AG04449 (cell line): ENCODE measurements around the gene SLC15A3.

ENCODE experiments used
- CTCF ChIA-PET: fragments of 350-600 bp; formaldehyde crosslinking; extraction: SDS; loops from one replicate; lab custom pipeline; 2021; ENCODE audit warnings: antibody characterized with exemption; lab: Yijun Ruan, JAX
- POLR2A ChIA-PET: fragments of 400-600, 350-600 bp; formaldehyde crosslinking; extraction: SDS; loops from one replicate; lab custom pipeline; 2020; ENCODE audit warnings: antibody characterized with exemption, inconsistent platforms; lab: Yijun Ruan, JAX
- DNase-seq: peaks from one replicate; pipeline ENCODE4 v3.0.0-alpha.2; 2010; ENCODE audit warnings: low read depth, low spot score
- H3K4me3 ChIP-seq: 2 replicates; pipeline ENCODE4 v1.5.1; 2011; ENCODE audit warnings: low read depth, mild to moderate bottlenecking, control low read depth, low read length
- CTCF ChIP-seq: IDR thresholded peaks from one replicate; pipeline ENCODE4 v1.5.1; 2011; ENCODE audit warnings: mild to moderate bottlenecking, moderate library complexity, low read length, control low read depth, inconsistent platforms; ENCODE audit not compliant: insufficient read depth; ENCODE audit errors: missing control alignments

The SLC15A3 gene

GRCh38 chr11:60992842-60993409 is 41.0 kb upstream of the SLC15A3 start:
- DNase-seq: no peak
- H3K4me3 ChIP-seq: no peak overlapping the region
- ChIA-PET CTCF (no interaction called here), POLR2A (no interaction called here)
- TF ChIP-seq CTCF: no peak

- no peak for DNase-seq
- ChIA-PET CTCF (interaction anchor here (0.7 kb wide), 1 partner anchor 168 kb away, joined by 4 read pairs; no protein-coding TSS in a partner anchor), POLR2A (no interaction called here)
- no peak overlapping the region for H3K4me3 ChIP-seq
- no peak for TF ChIP-seq CTCF
These were observed 39.5 kb upstream of the SLC15A3 start for GRCh38 chr11:60991457-60991856.

- TF ChIP-seq CTCF: no peak
- ChIA-PET POLR2A (no interaction called here), CTCF (interaction anchor here (0.9 kb wide), 1 partner anchor 198 kb away, joined by 3 read pairs; no protein-coding TSS in a partner anchor)
- H3K4me3 ChIP-seq: no peak overlapping the region
- DNase-seq: no peak
These were observed 37.2 kb upstream of the SLC15A3 start for GRCh38 chr11:60989093-60989650.

- DNase-seq: no peak
- ChIA-PET POLR2A (no interaction called here), CTCF (interaction anchor here (0.9 kb wide), 1 partner anchor 198 kb away, joined by 3 read pairs; no protein-coding TSS in a partner anchor)
- H3K4me3 ChIP-seq: no peak overlapping the region
- TF ChIP-seq CTCF: no peak
These were observed 36.7 kb upstream of the SLC15A3 start for GRCh38 chr11:60988658-60989057.

- POLR2A ChIA-PET: no interaction called here
- H3K4me3 ChIP-seq: no peak overlapping the region
- CTCF ChIA-PET: no interaction called here
- no peak for TF ChIP-seq CTCF
- DNase-seq: no peak
These were observed 35.8 kb upstream of the SLC15A3 start for GRCh38 chr11:60987577-60988277.

- DNase-seq: no peak
- CTCF ChIA-PET: interaction anchor here (1.3 to 1.5 kb wide), 2 partner anchors 17 to 18 kb away, joined by 4 to 5 read pairs; no protein-coding TSS in a partner anchor
- no peak for TF ChIP-seq CTCF
- no peak overlapping the region for H3K4me3 ChIP-seq
- POLR2A ChIA-PET: no interaction called here
These were observed 34.3 kb upstream of the SLC15A3 start for GRCh38 chr11:60985991-60986915.
